GM18858 (cell line): ENCODE results near the gene SPARCL1.
"Not testable (repeated sequence)": the region's sequence is repeated elsewhere in the genome, so short reads cannot be mapped to it uniquely, and the experiment has no call there.

Source experiments
- ATAC-seq: cut with Tn5 transposase; IDR thresholded peaks from one replicate; pipeline ENCODE4 v1.9.1; 2021; ENCODE audit not compliant: unreplicated experiment

Gene SPARCL1

GRCh38 chr4:87505862-87506261 lies 23.3 kb downstream of the SPARCL1 start:
- no peak for ATAC-seq

GRCh38 chr4:87502580-87503238 lies 26.5 kb downstream of the SPARCL1 start:
- no peak for ATAC-seq

DNA sequence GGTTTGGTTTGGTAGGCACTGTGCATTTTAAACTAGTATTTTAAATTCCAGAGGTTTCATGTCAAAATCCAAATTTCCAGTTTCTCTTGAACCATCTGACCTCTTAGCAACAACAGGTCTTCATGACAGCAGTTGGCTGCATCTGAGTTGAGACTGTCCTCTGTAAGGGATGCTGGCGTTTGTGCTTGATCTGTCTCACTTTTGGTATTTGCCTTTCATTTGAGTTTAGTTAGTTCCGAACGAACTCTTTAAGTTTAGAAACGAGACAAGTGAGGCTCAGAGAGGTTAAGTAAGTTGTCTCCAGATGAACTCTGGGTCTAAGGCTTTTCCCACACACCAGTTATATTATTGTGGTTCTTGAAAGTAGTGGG lies 29.1 kb downstream of the SPARCL1 start:
- peak; percentile 33 for ATAC-seq

DNA sequence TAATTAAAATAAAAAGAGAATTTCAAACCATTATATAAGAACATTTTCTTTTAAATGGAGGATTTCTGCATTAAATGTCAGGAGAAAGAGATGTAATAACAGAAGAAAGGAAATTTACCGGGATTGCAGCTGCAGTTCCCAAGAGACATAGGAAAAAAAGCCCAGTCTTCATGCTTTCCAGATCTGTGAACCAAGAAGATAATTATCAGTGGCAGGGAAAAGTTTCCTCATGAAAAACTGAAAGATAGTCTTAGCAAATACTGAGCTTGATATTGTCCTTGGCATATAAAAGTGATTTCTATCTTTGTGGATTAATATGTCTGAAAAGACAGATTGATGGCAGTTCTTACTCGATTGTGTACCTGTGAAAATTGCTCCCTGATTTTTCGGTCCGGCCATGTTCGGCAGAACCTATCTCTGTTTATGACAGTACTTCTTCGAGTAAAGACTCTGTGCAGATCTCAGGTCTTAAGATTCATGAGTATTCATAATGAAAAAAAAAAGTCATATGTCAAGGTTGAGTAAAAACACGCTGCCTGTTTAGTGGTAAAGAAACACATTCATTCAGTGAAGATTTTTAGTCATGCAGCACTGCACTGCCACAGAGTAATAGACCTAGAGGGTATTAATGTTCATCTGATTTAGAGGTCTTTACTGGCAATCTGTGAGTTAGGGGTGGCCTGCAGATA lies 29.6 kb downstream of the SPARCL1 start:
- peak; percentile 80 for ATAC-seq

DNA sequence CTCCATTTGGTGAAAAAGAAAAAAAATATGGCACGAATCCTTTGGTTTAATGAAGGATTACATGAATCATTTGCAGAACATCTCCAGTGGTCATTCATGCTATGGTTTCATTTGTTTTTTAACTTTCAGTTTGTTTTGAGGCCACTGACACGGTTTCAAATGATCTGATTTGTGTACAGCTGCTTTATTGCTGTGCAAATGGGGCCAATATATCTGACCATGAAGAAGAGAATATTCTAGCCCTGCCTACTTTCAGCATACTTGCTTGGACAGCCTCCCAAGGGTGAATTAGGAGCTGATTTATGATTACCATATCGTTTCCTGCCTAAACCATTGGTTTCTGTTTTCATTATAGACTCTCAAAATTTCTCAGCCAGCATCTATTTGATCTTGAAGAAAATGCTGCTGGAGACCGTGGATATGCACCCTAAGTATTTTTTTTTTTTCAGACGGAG lies 30.7 kb downstream of the SPARCL1 start:
- ATAC-seq = peak; percentile 52

- ATAC-seq = no peak
Observed at GRCh38 chr4:87497578-87497977, 31.6 kb downstream of the SPARCL1 start.

DNA sequence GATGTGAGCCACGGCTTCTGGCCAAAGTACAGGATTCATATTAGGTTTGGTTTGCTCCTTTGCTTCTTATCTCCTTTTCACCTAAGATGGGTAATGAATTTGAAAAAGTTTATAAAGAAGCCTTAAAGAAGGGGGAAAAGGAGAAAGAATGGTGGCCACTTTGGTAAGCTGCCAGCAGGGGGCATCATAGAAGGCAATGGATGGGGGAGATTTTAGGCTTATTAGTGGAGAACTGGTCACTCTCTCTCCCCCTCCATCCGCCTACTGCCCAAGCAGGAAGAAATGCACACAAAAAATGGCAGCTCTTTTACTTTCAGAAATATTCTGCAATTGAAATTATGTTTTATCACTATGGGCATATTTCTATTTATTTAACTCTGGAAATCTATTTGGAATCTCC lies 32.0 kb downstream of the SPARCL1 start:
- no peak for ATAC-seq

- no peak for ATAC-seq
Observed at GRCh38 chr4:87493115-87493514, 36.1 kb downstream of the SPARCL1 start.

- ATAC-seq = not testable (repeated sequence)
Observed at GRCh38 chr4:87491851-87492250, 37.3 kb downstream of the SPARCL1 start.

GRCh38 chr4:87491436-87491835 lies 37.7 kb downstream of the SPARCL1 start:
- no peak for ATAC-seq

GRCh38 chr4:87490664-87491369 lies 38.4 kb downstream of the SPARCL1 start:
- no peak for ATAC-seq

DNA sequence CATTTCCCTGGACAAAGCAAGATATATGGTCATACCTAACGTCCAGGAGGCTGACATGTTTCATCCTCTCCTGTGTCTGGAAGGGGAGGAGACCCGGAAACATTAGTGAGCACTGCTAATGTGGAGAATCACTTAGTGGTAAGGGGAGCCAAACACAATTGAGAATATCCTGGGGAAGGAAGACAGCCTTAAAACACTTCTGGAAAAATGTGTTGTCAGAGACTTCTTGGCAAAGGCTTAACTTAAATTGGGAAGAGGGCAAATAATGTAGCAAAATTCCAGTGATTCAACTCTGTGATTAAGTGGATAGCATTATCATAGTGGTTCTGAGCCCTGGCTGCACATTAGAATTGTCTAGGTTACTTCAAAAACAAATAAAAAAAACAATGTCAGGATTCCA lies 39.5 kb downstream of the SPARCL1 start:
- ATAC-seq = no peak

GRCh38 chr4:87488666-87489065 lies 40.5 kb downstream of the SPARCL1 start:
- not testable (repeated sequence) for ATAC-seq

DNA sequence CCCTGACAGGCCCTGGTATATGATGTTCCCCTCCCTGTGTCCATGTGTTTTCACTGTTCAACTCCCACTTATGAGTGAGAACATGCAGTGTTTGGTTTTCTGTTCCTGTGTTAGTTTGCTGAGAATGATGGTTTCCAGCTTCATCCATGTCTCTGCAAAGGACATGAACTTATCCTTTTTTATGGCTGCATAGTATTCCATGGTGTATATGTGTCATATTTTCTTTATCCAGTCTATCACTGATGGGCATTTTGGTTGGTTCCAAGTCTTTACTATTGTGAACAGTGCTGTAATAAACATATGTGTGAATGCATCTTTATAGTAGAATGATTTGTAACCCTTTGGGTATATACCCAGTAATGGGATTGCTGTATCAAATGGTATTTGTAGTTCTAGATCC lies 45.9 kb downstream of the SPARCL1 start:
- not testable (repeated sequence) for ATAC-seq

GRCh38 chr4:87481377-87481776 lies 47.8 kb downstream of the SPARCL1 start:
- ATAC-seq = no peak

DNA sequence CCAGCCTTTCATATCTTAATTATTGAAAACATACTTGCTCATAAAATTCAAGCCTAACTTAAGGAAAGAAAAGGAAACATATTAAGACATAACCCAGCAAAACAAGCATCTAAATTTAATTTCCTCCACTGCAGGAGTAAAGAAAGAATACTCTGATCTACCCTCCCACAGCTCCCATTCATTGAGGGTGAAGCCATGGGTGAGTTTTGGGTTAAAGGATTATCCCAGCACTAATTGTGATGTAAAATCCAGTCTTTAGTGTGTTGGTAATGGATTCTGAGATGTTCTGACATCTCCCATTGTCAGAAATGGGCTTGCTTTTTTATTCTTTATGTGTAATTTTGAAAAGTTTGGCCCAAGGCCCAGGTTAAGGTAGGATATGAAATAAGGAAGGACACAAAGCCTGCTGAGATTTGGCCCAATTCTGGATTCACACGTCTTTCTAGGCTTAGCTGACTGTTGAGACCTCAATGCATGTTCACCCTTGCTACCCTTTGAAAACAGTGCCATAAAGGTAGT lies 50.4 kb downstream of the SPARCL1 start:
- ATAC-seq = no peak

DNA sequence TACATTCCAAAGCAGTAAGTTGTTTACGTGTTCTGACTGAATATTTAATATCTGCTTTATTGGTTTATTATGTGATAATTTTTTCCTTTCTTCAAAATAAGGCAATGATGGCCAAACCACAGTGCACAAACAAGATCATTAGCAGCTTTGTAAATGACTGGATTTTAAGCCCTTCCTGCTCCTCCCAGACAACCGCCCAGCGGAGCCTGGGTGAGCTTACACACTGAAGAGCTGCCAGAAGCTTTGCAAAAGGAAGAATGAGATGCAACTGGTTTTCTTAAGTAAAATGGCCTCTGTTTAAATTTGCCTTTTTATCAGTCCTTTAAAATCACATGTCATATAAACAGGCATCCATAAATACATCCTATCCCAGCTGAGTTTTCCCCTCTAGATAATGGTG lies 52.2 kb downstream of the SPARCL1 start:
- no peak for ATAC-seq

DNA sequence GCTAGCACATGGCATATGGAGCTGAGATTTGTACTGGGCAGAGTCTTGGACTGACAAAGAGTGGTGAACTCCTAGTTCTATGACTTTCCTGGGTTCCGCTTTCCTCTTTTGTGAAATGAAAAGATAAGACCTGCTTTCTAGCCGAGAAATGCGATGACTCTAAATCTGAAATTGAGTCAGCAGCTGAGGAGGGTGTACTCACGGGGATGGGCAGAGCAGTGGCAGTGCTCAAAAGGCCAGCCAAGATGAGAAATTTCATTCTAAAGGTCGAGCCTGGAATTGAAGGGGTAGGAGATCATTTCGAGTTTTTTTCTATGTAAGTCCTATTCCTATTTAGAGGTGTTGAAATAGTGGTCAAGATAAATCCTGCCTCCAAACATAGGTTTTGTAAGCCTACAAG lies 59.8 kb downstream of the SPARCL1 start:
- ATAC-seq = no peak

GRCh38 chr4:87465739-87466366 lies 63.3 kb downstream of the SPARCL1 start:
- ATAC-seq = no peak

- ATAC-seq = no peak
Observed at GRCh38 chr4:87462102-87462501, 67.1 kb downstream of the SPARCL1 start.

GRCh38 chr4:87461281-87461700 lies 67.9 kb downstream of the SPARCL1 start:
- no peak for ATAC-seq
